ENCODE measurements around the gene UBE2J2. TPM values are rescaled to one million over a fixed set of nuclear protein-coding genes. Genes with fewer than 3 reads are reported as not detected.

UBE2J2 gene
- total and polyA plus RNA-seq, 8 donors: 14.0 to 252 (median 46.5) TPM

DNA sequence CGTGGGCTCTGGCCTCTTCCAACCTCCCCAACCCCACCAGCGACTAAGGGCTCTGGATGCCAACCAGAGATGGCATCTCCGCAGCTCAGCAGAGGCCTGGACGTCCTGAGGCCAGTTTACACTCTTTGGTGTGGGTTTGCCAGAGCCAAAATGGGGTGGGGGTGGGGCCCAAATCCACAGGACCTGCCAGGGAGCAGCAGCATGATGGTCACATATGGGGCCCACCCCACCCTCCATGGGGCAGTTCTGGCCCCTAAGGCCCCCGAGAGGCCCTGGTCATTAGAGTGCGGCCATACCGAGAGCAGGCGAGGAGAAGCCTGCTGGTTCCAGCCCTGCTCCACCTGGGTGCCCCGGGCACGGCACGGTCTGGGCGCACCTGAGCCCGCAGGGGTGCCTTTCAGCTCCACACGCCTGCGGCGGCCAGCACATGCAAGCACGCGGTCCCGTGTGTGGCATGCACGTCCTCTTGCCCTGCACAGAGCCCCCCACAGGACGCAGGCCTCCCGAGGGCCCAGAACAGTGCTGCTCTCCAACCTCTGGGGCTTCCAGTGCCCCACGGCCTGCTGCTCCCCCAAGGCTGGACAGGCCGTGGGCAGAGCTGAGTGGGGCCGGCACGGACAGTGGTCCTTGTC lies 31.9 kb downstream of the UBE2J2 start:
- DNase-seq: no peak
- intact Hi-C loops (cut with DNase I; ENCODE audit: low total_unique reads): no loop called here
- H3K27ac ChIP-seq: no peak overlapping the region
- peaks cover 7 to 79% (median 57%) of the 10 kb centered on the region in 3 donors for H3K27me3 ChIP-seq
- peaks cover 19 to 47% (median 37%) of the 10 kb centered on the region in 4 donors for H3K4me1 ChIP-seq
- H3K36me3 ChIP-seq: peaks cover 0 to 3% (median 0%) of the 10 kb centered on the region in 4 donors
- H3K4me3 ChIP-seq: no peak overlapping the region
- no peaks in the 10 kb centered on the region for H3K9me3 ChIP-seq
- WGBS, 5 donors: 84 to 91% (median 87%) methylated on average over 16 to 26 of the region's 26 CpGs
- TF ChIP-seq POLR2AphosphoS5 (IDR thresholded peaks at IDR 0.05) (no peak), CTCF (IDR thresholded peaks at IDR 0.05) (no peak), EP300 (IDR thresholded peaks at IDR 0.05) (no peak), POLR2A (IDR thresholded peaks at IDR 0.05) (no peak)

- peaks cover 7 to 76% (median 50%) of the 10 kb centered on the region in 3 donors for H3K27me3 ChIP-seq
- intact Hi-C loops (cut with DNase I; ENCODE audit: low total_unique reads): no loop called here
- DNase-seq: peak in 1 of 2 donors; percentile 68
- no peak overlapping the region for H3K4me3 ChIP-seq
- TF ChIP-seq POLR2AphosphoS5 (IDR thresholded peaks at IDR 0.05): no peak
- TF ChIP-seq CTCF (IDR thresholded peaks at IDR 0.05): no peak
- TF ChIP-seq EP300 (IDR thresholded peaks at IDR 0.05): no peak
- TF ChIP-seq POLR2A (IDR thresholded peaks at IDR 0.05): no peak
- no peaks in the 10 kb centered on the region for H3K9me3 ChIP-seq
- peaks cover 0 to 3% (median 0%) of the 10 kb centered on the region in 4 donors for H3K36me3 ChIP-seq
- 38 to 59% (median 55%) methylated on average over 8 to 23 of the region's 23 CpGs for WGBS, 5 donors
- no peak overlapping the region for H3K27ac ChIP-seq
- H3K4me1 ChIP-seq: peaks cover 13 to 43% (median 35%) of the 10 kb centered on the region in 4 donors
These were observed 32.6 kb downstream of the UBE2J2 start for GRCh38 chr1:1240822-1241587.

GRCh38 chr1:1240348-1240732 lies 33.3 kb downstream of the UBE2J2 start:
- 48 to 100% (median 72%) methylated on average over 1 to 11 of the region's 11 CpGs for WGBS, 5 donors
- H3K36me3 ChIP-seq: peaks cover 0 to 7% (median 2%) of the 10 kb centered on the region in 4 donors
- TF ChIP-seq EP300 (IDR thresholded peaks at IDR 0.05): no peak
- no peak for TF ChIP-seq POLR2A (IDR thresholded peaks at IDR 0.05)
- no peak for TF ChIP-seq POLR2AphosphoS5 (IDR thresholded peaks at IDR 0.05)
- TF ChIP-seq CTCF (IDR thresholded peaks at IDR 0.05): no peak

GRCh38 chr1:1239614-1240347 lies 33.9 kb downstream of the UBE2J2 start:
- Histone ChIP-seq H3K4me1 (peaks cover 13 to 38% (median 35%) of the 10 kb centered on the region in 4 donors), H3K27me3 (peaks cover 0 to 66% (median 41%) of the 10 kb centered on the region in 3 donors), H3K36me3 (peaks cover 0 to 12% (median 8%) of the 10 kb centered on the region in 4 donors), H3K27ac (no peak overlapping the region), H3K4me3 (no peak overlapping the region), H3K9me3 (no peaks in the 10 kb centered on the region)
- no peak for TF ChIP-seq POLR2AphosphoS5 (IDR thresholded peaks at IDR 0.05)
- TF ChIP-seq CTCF (IDR thresholded peaks at IDR 0.05): no peak
- TF ChIP-seq EP300 (IDR thresholded peaks at IDR 0.05): no peak
- TF ChIP-seq POLR2A (IDR thresholded peaks at IDR 0.05): no peak
- no peak for DNase-seq
- intact Hi-C loops (cut with DNase I; ENCODE audit: low total_unique reads): no loop called here
- 29 to 46% (median 35%) methylated on average over 6 to 30 of the region's 30 CpGs for WGBS, 5 donors

More at GRCh38 chr1:1240348-1240732, 33.3 kb downstream of the UBE2J2 start:
- no peak for DNase-seq
- H3K27ac ChIP-seq: no peak overlapping the region
- H3K4me1 ChIP-seq: peaks cover 13 to 38% (median 35%) of the 10 kb centered on the region in 4 donors
- peaks cover under 1 to 69% (median 43%) of the 10 kb centered on the region in 3 donors for H3K27me3 ChIP-seq
- intact Hi-C loops (cut with DNase I; ENCODE audit: low total_unique reads): no loop called here
- H3K4me3 ChIP-seq: no peak overlapping the region
- H3K9me3 ChIP-seq: no peaks in the 10 kb centered on the region

Measured in stomach (tissue), 9 donors.